PC-3 (cell line): Measurements from ENCODE around the gene SHANK2.

Experiments
- EZH2phosphoT487 ChIP-seq: fragments of 300-600 bp; sonication (generic); IDR thresholded peaks from 2 replicates; pipeline ENCODE4 v1.6.1; 2018; ENCODE audit warnings: mild to moderate bottlenecking, antibody characterized with exemption, low read length, borderline replicate concordance
- TF ChIP-seq, protein P1 (sequence below): fragments of 300-600 bp; sonication (generic); conservative IDR thresholded peaks from 2 replicates; pipeline ENCODE4 v1.5.1; 2017; ENCODE audit warnings: antibody characterized with exemption, low read depth, mild to moderate bottlenecking, low read length

DNA sequence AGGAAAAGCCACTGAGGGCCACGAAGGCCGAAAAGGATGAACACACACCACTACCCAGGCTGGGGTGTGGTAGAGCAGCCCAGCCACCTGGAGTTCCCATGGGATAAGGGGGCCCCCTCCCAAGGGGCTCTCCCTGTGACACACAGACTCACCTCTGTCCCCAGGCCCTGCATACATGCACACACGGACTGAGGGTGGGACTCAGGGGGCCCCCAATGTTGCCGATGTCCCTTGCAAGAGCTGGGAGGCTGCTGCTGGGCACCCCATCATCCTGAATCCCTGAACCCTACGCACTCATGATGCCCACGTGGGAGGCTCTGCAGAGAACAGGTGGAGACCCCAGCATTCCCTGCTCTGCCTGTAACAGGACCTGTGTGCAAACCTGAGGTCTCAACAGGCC lies 14.5 kb downstream of the SHANK2 start:
- TF ChIP-seq, protein P1, sequence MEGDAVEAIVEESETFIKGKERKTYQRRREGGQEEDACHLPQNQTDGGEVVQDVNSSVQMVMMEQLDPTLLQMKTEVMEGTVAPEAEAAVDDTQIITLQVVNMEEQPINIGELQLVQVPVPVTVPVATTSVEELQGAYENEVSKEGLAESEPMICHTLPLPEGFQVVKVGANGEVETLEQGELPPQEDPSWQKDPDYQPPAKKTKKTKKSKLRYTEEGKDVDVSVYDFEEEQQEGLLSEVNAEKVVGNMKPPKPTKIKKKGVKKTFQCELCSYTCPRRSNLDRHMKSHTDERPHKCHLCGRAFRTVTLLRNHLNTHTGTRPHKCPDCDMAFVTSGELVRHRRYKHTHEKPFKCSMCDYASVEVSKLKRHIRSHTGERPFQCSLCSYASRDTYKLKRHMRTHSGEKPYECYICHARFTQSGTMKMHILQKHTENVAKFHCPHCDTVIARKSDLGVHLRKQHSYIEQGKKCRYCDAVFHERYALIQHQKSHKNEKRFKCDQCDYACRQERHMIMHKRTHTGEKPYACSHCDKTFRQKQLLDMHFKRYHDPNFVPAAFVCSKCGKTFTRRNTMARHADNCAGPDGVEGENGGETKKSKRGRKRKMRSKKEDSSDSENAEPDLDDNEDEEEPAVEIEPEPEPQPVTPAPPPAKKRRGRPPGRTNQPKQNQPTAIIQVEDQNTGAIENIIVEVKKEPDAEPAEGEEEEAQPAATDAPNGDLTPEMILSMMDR = no peak
- TF ChIP-seq EZH2phosphoT487 = no peak
